ENCODE data around the gene DDN.

Gene DDN

DNA sequence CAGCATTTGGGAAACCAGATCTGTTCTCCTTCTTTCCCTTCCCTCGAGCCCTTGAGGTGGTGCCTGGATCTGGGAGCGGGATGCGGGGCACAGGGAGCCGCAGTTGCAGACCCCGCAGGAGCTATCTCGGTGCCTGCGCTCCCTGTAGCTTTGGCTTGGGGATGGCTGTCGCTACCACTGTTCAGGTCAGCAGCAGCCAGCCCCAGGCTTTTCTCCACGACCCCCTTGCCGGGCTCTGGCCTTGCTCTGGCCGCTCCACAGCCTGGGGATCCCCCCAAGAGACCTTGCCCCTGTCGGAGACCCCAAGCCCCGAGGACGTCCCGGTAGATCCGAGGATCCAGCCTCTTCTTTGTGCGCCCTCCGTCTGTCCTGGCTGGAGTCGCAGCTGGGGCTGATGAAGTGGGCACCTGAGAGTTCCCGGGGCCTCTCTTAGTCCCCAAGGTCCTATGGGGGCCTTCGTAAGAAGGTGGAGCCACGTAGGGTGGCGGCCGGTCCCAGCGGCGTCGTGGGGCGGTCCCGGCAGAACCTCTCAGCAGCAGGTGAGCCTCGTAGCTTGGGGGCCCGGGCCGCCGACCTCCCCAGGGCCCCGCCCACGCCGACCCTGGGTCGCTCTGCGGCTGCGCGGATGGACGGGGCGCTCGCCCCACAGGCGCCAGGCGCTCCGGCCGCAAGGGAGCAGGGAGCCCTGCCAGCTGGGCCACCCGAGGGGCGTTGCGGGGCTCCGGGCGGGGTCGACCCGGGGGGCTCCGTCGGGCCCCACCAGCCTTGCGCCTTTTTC, 1.3 kb downstream of the DDN start:
- Histone ChIP-seq H3K36me3 (ENCODE audit: insufficient read depth, low read length) (peaks cover 8% of the 10 kb centered on the region; the same call in 1 of the 2 replicates), H3K9ac (ENCODE audit: insufficient read length) (no peak overlapping the region), H3K27ac (no peak overlapping the region), H3K4me3 (no peak overlapping the region), H3K9me3 (ENCODE audit: low read depth, low read length) (no peaks in the 10 kb centered on the region)
- DNase-seq (ENCODE audit: low read depth, low spot score) = no peak
- TF ChIP-seq FOXP2 (optimal IDR thresholded peaks at IDR 0.05; ENCODE audit: control extremely low read depth, extremely low read length, insufficient read depth) = no peak
- no peak for TF ChIP-seq POLR2AphosphoS5 (IDR thresholded peaks at IDR 0.05; ENCODE audit: borderline replicate concordance, low read depth, low read length)
- no peak for TF ChIP-seq EZH2 (IDR thresholded peaks at IDR 0.05)

- H3K27ac ChIP-seq = no peak overlapping the region
- DNase-seq (ENCODE audit: low read depth, low spot score) = no peak
- H3K4me3 ChIP-seq = peak overlapping the region; percentile 34
- no peaks in the 10 kb centered on the region for H3K9me3 ChIP-seq (ENCODE audit: low read depth, low read length)
- H3K36me3 ChIP-seq (ENCODE audit: insufficient read depth, low read length) = no peaks in the 10 kb centered on the region; the same call in 1 of the 2 replicates
- H3K9ac ChIP-seq (ENCODE audit: insufficient read length) = no peak overlapping the region
- TF ChIP-seq POLR2AphosphoS5 (IDR thresholded peaks at IDR 0.05; ENCODE audit: borderline replicate concordance, low read depth, low read length) = no peak; the same call in 1 of the 2 replicates
- TF ChIP-seq FOXP2 (optimal IDR thresholded peaks at IDR 0.05; ENCODE audit: control extremely low read depth, extremely low read length, insufficient read depth) = no peak
- no peak for TF ChIP-seq EZH2 (IDR thresholded peaks at IDR 0.05)
These were observed 2.1 kb downstream of the DDN start for GRCh38 chr12:48996794-48997718.

DNA sequence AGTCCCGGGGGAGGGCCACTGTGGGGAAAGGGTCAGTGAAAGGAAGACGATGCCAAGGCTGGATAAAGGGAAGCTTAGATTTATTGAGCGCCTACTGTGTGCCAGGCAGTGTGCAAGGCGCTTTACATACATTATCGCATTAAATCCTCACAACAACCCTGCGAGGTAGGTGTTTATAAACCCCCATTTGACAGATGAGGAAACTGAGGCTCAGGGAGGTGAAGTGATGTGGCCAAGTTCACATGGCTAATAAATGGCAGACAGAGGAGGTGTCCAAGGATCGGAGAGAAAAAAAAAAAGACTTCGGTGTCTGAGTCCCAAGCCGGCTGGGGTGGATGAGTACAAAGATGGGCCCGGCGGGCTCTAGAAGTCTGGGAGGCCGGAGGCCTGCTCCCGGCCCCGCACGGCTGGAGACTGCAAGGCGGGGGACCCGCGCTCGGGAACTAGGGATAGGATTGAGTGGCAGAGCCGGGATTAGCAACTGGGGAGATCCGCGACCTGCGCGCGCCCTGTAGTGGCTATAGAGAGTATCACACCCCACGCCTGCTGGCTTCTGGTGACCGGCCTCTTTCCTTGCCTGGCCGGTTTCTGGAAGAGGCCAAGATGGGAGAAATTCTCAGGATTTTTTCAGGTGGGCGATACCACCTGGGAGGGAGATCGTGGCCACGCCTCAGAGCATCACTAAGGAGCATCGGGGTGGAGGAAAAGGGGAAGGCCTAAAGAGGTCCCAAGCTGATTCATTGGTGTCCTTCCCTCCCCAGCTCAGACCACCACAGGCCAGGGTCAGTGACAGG, 3.9 kb downstream of the DDN start:
- H3K9ac ChIP-seq (ENCODE audit: insufficient read length) = no peak overlapping the region
- TF ChIP-seq EZH2 (IDR thresholded peaks at IDR 0.05) (no peak), POLR2AphosphoS5 (IDR thresholded peaks at IDR 0.05; ENCODE audit: borderline replicate concordance, low read depth, low read length) (peak; percentile 5; the same call in 1 of the 2 replicates), FOXP2 (optimal IDR thresholded peaks at IDR 0.05; ENCODE audit: control extremely low read depth, extremely low read length, insufficient read depth) (no peak)
- no peak for DNase-seq (ENCODE audit: low read depth, low spot score)
- peak overlapping the region; percentile 33; the same call in 1 of the 2 replicates for H3K4me3 ChIP-seq
- no peaks in the 10 kb centered on the region for H3K9me3 ChIP-seq (ENCODE audit: low read depth, low read length)
- H3K27ac ChIP-seq = no peak overlapping the region
- no peaks in the 10 kb centered on the region for H3K36me3 ChIP-seq (ENCODE audit: insufficient read depth, low read length)

GRCh38 chr12:48994224-48995085, 4.7 kb downstream of the DDN start:
- DNase-seq (ENCODE audit: low read depth, low spot score) = no peak
- Histone ChIP-seq H3K27ac (no peak overlapping the region), H3K36me3 (ENCODE audit: insufficient read depth, low read length) (no peaks in the 10 kb centered on the region), H3K9ac (ENCODE audit: insufficient read length) (no peak overlapping the region), H3K4me3 (no peak overlapping the region), H3K9me3 (ENCODE audit: low read depth, low read length) (no peaks in the 10 kb centered on the region)
- TF ChIP-seq POLR2AphosphoS5 (IDR thresholded peaks at IDR 0.05; ENCODE audit: borderline replicate concordance, low read depth, low read length) = no peak
- TF ChIP-seq FOXP2 (optimal IDR thresholded peaks at IDR 0.05; ENCODE audit: control extremely low read depth, extremely low read length, insufficient read depth) = no peak
- no peak for TF ChIP-seq EZH2 (IDR thresholded peaks at IDR 0.05)

DNA sequence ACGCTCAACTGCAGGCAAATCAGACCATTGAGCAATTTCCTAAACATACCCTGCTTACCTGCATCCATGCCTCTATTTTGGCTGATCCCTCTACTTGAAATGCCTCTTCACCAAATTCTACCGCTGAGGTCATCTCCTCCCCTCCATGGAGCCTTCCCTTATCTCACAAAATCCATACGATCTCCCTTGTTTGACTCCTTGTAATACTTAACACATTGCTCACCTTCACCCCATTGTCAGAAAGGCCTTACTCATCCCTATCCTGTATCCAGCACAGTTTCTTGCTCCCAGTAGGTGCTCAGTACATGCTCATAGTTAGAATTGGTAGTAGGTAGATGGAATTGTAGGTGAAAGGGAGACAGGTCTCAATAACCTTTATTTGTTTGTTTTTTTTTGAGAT, 5.4 kb downstream of the DDN start:
- H3K36me3 ChIP-seq (ENCODE audit: insufficient read depth, low read length) = no peaks in the 10 kb centered on the region
- no peaks in the 10 kb centered on the region for H3K9me3 ChIP-seq (ENCODE audit: low read depth, low read length)
- DNase-seq (ENCODE audit: low read depth, low spot score) = no peak
- no peak overlapping the region for H3K9ac ChIP-seq (ENCODE audit: insufficient read length)
- no peak for TF ChIP-seq FOXP2 (optimal IDR thresholded peaks at IDR 0.05; ENCODE audit: control extremely low read depth, extremely low read length, insufficient read depth)
- TF ChIP-seq EZH2 (IDR thresholded peaks at IDR 0.05) = no peak
- no peak for TF ChIP-seq POLR2AphosphoS5 (IDR thresholded peaks at IDR 0.05; ENCODE audit: borderline replicate concordance, low read depth, low read length)
- no peak overlapping the region for H3K4me3 ChIP-seq
- H3K27ac ChIP-seq = no peak overlapping the region

- Histone ChIP-seq H3K4me3 (no peak overlapping the region), H3K36me3 (ENCODE audit: insufficient read depth, low read length) (no peaks in the 10 kb centered on the region), H3K9ac (ENCODE audit: insufficient read length) (no peak overlapping the region), H3K9me3 (ENCODE audit: low read depth, low read length) (no peaks in the 10 kb centered on the region), H3K27ac (no peak overlapping the region)
- DNase-seq (ENCODE audit: low read depth, low spot score) = no peak
- TF ChIP-seq FOXP2 (optimal IDR thresholded peaks at IDR 0.05; ENCODE audit: control extremely low read depth, extremely low read length, insufficient read depth) (no peak), POLR2AphosphoS5 (IDR thresholded peaks at IDR 0.05; ENCODE audit: borderline replicate concordance, low read depth, low read length) (no peak), EZH2 (IDR thresholded peaks at IDR 0.05) (no peak)
These were observed 7.7 kb downstream of the DDN start for GRCh38 chr12:48991247-48992050.

Data from SK-N-MC (cell line).